Lower leg skin (tissue), 3 donors: Measurements from ENCODE around the gene CDH13.

Experiments used
- CTCF ChIP-seq, 3 donors: fragments of 450-650 bp; IDR thresholded peaks; one replicate each; pipeline ENCODE4 v1.5.1; 2016; ENCODE audit warnings: antibody characterized with exemption in 3 of 3, mild to moderate bottlenecking in 3 of 3, moderate library complexity in 2 of 3
- POLR2A ChIP-seq, 2 donors: fragments of 450-650 bp; IDR thresholded peaks; one replicate each; pipeline ENCODE4 v1.6.1; 2016 to 2017; ENCODE audit warnings: antibody characterized with exemption in 2 of 2, mild to moderate bottlenecking in 1 of 2, moderate library complexity in 1 of 2

- TF ChIP-seq POLR2A (IDR thresholded peaks at IDR 0.05): no peak
- TF ChIP-seq CTCF (IDR thresholded peaks at IDR 0.05): no peak
Measured at GRCh38 chr16:83510906-83511305, 884.1 kb downstream of the CDH13 start.
